Measurements from ENCODE around the gene CAPN8.

The CAPN8 gene

DNA sequence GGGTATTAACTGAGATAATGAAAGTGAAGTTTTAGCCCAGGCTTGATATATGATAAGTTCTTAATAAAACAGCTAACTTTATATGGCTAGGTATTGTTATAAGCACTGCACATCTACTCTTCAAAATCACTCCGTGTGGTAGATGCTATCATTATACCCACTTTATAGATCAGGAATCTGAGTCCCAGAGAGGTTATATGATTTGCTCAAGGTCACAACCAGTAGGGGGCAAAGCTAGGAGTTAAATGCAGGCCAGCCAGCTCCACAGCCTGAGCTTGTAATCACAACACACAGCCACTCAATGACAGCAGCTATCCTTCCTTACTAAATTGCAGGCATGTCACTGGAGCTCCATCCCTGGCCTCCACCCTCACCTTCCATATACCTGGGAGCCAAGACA, 115.8 kb downstream of the CAPN8 start:
- no peak overlapping the region for H3K4me3 ChIP-seq (replicated peaks; ENCODE audit: low read depth, low read length)
- DNase-seq (ENCODE audit: extremely low read depth, low read depth): no peak
- TF ChIP-seq, protein P1, sequence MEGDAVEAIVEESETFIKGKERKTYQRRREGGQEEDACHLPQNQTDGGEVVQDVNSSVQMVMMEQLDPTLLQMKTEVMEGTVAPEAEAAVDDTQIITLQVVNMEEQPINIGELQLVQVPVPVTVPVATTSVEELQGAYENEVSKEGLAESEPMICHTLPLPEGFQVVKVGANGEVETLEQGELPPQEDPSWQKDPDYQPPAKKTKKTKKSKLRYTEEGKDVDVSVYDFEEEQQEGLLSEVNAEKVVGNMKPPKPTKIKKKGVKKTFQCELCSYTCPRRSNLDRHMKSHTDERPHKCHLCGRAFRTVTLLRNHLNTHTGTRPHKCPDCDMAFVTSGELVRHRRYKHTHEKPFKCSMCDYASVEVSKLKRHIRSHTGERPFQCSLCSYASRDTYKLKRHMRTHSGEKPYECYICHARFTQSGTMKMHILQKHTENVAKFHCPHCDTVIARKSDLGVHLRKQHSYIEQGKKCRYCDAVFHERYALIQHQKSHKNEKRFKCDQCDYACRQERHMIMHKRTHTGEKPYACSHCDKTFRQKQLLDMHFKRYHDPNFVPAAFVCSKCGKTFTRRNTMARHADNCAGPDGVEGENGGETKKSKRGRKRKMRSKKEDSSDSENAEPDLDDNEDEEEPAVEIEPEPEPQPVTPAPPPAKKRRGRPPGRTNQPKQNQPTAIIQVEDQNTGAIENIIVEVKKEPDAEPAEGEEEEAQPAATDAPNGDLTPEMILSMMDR (IDR thresholded peaks at IDR 0.05; ENCODE audit: low read depth, low read length, missing control alignments): no peak

DNA sequence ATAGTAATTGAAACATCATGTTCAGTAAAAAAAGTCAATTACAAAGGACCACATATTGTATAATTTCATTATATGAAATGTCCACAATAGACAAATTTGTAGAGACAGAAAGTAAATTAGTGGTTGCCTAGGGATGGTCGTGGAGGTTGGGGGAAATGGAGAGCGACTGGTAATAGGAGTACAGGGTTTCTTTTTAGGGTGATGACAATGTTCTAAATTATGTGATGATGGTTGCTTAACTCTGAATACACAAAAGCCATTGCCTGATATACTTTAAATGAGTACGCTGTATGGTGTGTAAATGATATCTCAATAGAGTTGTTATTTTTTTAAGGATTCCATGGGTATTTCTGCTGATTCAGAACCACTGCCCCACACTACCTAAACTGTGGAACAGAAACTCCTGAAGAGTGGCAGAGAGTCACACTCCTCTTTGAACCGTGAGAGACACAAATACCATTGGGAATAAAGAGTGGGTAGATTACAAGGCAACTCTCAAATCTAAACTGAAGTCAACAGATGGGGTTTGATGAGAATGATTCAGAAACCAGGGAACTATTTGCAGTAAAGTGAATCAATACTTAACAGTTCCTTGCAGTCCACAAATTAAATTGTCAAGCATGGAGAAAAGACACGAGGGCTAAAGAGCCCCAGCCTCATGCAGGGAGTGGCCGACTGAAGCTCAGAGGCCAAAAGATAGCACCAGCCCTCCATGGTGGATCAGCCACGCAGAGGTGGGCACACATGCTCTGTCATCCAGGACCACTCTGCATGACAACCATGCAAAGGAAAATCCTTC, 118.0 kb downstream of the CAPN8 start:
- DNase-seq (ENCODE audit: extremely low read depth, low read depth): no peak
- TF ChIP-seq, protein P1 (IDR thresholded peaks at IDR 0.05; ENCODE audit: low read depth, low read length, missing control alignments): no peak
- no peak overlapping the region for H3K4me3 ChIP-seq (replicated peaks; ENCODE audit: low read depth, low read length)

DNA sequence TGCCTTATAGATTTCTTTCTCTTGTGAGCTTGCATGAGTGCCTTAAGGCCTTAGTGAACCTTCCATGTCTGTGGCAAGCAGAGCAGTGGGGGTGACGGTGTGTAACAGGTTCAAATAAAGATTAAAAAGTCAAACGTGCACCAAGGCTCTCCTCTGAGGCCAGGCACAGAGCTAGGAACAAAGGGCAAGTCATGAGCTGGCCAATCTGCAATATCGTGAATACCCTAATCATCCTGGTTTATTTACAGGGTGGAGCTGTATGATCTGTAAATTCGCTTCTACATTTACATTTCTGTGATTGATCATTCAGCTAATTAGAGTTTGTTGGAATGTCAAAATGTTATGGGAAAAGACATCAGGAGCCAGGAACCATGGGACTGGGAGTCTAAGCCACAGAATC, 120.2 kb downstream of the CAPN8 start:
- H3K4me3 ChIP-seq (replicated peaks; ENCODE audit: low read depth, low read length): no peak overlapping the region
- TF ChIP-seq, protein P1 (IDR thresholded peaks at IDR 0.05; ENCODE audit: low read depth, low read length, missing control alignments): no peak
- DNase-seq (ENCODE audit: extremely low read depth, low read depth): no peak

DNA sequence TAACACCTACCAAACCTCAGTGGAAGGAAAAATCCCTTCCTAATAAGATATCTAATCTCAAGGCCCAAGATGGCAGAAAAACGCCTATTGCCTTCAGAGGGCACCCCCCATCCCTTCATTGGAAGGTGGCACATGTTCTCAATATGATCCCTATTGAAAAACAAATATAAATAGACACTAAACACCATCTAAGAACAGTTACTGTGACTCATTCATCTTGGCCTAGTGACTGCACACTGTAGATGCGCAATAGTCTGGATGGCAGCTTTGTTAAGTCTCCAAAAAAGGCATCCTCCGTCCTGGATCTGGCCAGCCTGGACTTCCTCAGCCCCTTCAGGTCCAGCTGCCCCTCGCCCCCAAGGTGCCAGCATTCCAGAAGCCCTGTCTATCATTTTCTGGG, 121.9 kb downstream of the CAPN8 start:
- H3K4me3 ChIP-seq (replicated peaks; ENCODE audit: low read depth, low read length): no peak overlapping the region
- no peak for DNase-seq (ENCODE audit: extremely low read depth, low read depth)
- TF ChIP-seq, protein P1 (IDR thresholded peaks at IDR 0.05; ENCODE audit: low read depth, low read length, missing control alignments): no peak

- TF ChIP-seq, protein P1 (IDR thresholded peaks at IDR 0.05; ENCODE audit: low read depth, low read length, missing control alignments): no peak
- H3K4me3 ChIP-seq (replicated peaks; ENCODE audit: low read depth, low read length): no peak overlapping the region
- no peak for DNase-seq (ENCODE audit: extremely low read depth, low read depth)
These were observed 122.7 kb downstream of the CAPN8 start for GRCh38 chr1:223542831-223543230.

DNA sequence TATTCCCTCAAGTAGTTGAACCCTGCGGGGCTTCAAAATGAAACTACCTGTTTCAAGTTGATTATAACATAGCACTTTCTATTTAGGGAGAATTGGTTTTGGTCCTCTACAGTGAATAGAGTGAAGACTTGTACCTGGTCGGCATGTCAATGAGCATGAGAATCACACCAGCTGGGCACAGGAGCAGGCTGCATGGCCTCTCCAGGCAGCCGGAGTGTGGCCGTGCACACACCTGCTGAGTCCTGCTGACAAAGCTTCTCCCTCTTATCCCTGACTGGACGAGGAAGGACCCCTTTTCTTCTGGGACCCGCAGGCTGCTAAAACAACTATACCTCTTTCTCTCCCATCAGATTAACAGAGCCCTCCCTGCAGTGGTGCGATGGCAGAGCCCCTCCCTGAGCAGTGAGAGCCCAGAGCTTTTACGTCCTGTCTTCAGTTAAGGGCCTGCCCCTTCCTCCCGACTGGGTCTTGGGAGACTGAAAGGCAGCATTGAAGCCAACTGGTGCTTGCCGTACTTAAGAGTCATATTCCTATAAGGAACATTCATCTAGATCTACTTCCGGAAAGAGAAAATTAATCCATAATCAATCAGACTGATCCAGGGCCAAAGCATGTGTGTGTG, 124.9 kb downstream of the CAPN8 start:
- no peak overlapping the region for H3K4me3 ChIP-seq (replicated peaks; ENCODE audit: low read depth, low read length)
- DNase-seq (ENCODE audit: extremely low read depth, low read depth): no peak
- TF ChIP-seq, protein P1 (IDR thresholded peaks at IDR 0.05; ENCODE audit: low read depth, low read length, missing control alignments): no peak
